IMR-90 (cell line): Measurements from ENCODE around the gene ORAI3. TPM values are rescaled to one million over a fixed set of nuclear protein-coding genes. Genes with fewer than 3 reads are reported as not detected.

Source experiments
- ELK1 ChIP-seq: fragments of 150-350 bp; IDR thresholded peaks from 2 replicates; pipeline ENCODE4 v1.6.1; 2016; ENCODE audit warnings: low read depth, mild to moderate bottlenecking, low read length, moderate library complexity, borderline replicate concordance
- MAFK ChIP-seq: IDR thresholded peaks from 2 replicates; pipeline ENCODE4 v1.6.1; 2012; ENCODE audit warnings: low read depth, low read length, improper control_type of control experiment
- polyA plus RNA-seq, 3 experiments: library from polyadenylated mRNA; depleted of rRNA; stranded (reverse); fragments of >200 nt; gene quantifications; 2 replicates each; pipeline ENCODE4 v1.2.3, GENCODE V29; 2012; ENCODE audit warnings: low replicate concordance in 1 of 3
- total RNA-seq: library from RNA; depleted of rRNA; stranded (reverse); fragments of >200 nt; gene quantifications from 2 replicates; pipeline ENCODE4 v1.2.3, GENCODE V29; 2012

The ORAI3 gene
- total and polyA plus RNA-seq, 2 of the 4 experiments (the other 2 are of a cell fraction): 6.8 to 16.9 TPM

DNA sequence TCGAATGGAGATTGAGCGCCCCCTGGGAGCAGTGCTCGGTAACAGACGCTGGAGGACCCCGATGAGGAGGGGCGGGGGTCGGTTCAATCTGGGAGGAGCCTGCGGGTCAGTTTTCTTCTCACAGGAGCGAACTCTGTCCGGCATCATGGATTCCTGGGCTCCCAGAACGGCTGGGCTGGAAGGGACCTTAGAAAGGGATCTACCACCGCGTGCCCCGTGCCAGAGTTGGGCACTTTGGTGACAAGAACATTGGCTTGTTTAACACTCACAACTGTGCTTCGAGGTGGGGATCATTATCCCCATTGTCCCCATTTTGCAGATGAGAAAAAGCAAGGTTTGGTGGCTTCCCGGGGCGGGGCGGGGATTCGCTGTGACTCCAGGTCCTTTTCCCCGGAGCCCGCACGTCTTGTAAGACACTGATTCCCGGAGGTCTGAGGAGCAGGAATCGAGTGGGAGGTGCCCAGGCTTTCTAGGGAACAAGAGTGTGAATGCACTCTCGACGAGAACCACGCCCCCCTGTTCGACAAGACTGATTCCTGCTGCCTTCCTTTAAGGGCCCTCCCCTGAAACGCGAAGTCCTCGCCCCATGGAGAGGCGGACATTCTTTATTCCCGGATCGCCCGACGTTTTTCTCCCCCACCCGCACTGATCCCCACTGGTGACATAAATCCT lies 27.0 kb upstream of the ORAI3 start (continued):
- TF ChIP-seq ELK1 (no peak), MAFK (no peak)
